Mesendoderm (in vitro differentiated cells): Measurements from ENCODE around the gene DUS2.
"Not testable (repeated sequence)": the region's sequence is repeated elsewhere in the genome, so short reads cannot be mapped to it uniquely, and the experiment has no call there.

ENCODE experiments used
- DNase-seq: peaks from one replicate; pipeline ENCODE4 v3.0.0; 2013
- H2AK5ac ChIP-seq: 2 replicates; pipeline ENCODE4 v1.6.1; 2013; ENCODE audit warnings: low read length, inconsistent platforms
- H2BK120ac ChIP-seq: 2 replicates; pipeline ENCODE4 v1.6.1; 2013; ENCODE audit warnings: low read depth, mild to moderate bottlenecking, low read length, moderate library complexity, mixed read lengths
- H2BK15ac ChIP-seq: replicated peaks from 2 replicates; pipeline ENCODE4 v1.6.1; 2013; ENCODE audit warnings: low read depth, mild to moderate bottlenecking, moderate library complexity
- H2BK5ac ChIP-seq: 2 replicates; pipeline ENCODE4 v1.6.1; 2013; ENCODE audit warnings: low read length, inconsistent platforms
- H3K18ac ChIP-seq: 2 replicates; pipeline ENCODE4 v1.6.1; 2013; ENCODE audit warnings: mild to moderate bottlenecking, low read length, mixed read lengths
- H3K23ac ChIP-seq: one replicate; pipeline ENCODE4 v1.6.1; 2013; ENCODE audit warnings: low read length
- H3K27ac ChIP-seq: 2 replicates; pipeline ENCODE4 v1.5.1; 2013; ENCODE audit warnings: low read depth, mild to moderate bottlenecking, inconsistent platforms, low read length, moderate library complexity
- H3K27me3 ChIP-seq: 2 replicates; pipeline ENCODE4 v1.6.1; 2013; ENCODE audit warnings: low read length, control low read depth, mild to moderate bottlenecking, inconsistent platforms; ENCODE audit not compliant: insufficient read depth, poor library complexity
- H3K36me3 ChIP-seq: 2 replicates; pipeline ENCODE4 v1.6.1; 2013; ENCODE audit warnings: low read length, inconsistent platforms; ENCODE audit not compliant: control insufficient read depth, insufficient read depth
- H3K4ac ChIP-seq: one replicate; pipeline ENCODE4 v1.6.1; 2013; ENCODE audit warnings: low read depth, mild to moderate bottlenecking, low read length, moderate library complexity
- H3K4me1 ChIP-seq: 2 replicates; pipeline ENCODE4 v1.6.1; 2013; ENCODE audit warnings: low read depth, low read length, inconsistent platforms; ENCODE audit not compliant: control insufficient read depth
- H3K4me2 ChIP-seq: 2 replicates; pipeline ENCODE4 v1.6.1; 2013; ENCODE audit warnings: low read length
- H3K4me3 ChIP-seq: 2 replicates; pipeline ENCODE4 v1.5.1; 2013; ENCODE audit warnings: mild to moderate bottlenecking, low read length
- H3K56ac ChIP-seq: one replicate; pipeline ENCODE4 v1.6.1; 2013; ENCODE audit warnings: low read length
- H3K79me1 ChIP-seq: 2 replicates; pipeline ENCODE4 v1.6.1; 2013; ENCODE audit warnings: low read length, inconsistent platforms
- H3K79me2 ChIP-seq: 2 replicates; pipeline ENCODE4 v1.6.1; 2013; ENCODE audit warnings: mild to moderate bottlenecking, low read length; ENCODE audit not compliant: control insufficient read depth, insufficient read depth
- H3K9ac ChIP-seq: 2 replicates; pipeline ENCODE4 v1.6.1; 2013; ENCODE audit warnings: low read length, inconsistent platforms
- H4K5ac ChIP-seq: one replicate; pipeline ENCODE4 v1.6.1; 2013; ENCODE audit warnings: low read length
- H4K8ac ChIP-seq: one replicate; pipeline ENCODE4 v1.6.1; 2013; ENCODE audit warnings: low read depth, mild to moderate bottlenecking, control low read depth, low read length, moderate library complexity
- WGBS: extraction: QIAGEN DNeasy Blood & Tissue Kit; methylation state at CpG from one replicate; pipeline ENCODE4 v1.1.7; 2013; ENCODE audit warnings: low lambda C conversion rate, missing lambda C conversion rate; ENCODE audit not compliant: insufficient coverage; ENCODE audit errors: extremely low coverage; 5-methylcytosine and 5-hydroxymethylcytosine counted together

Gene DUS2

DNA sequence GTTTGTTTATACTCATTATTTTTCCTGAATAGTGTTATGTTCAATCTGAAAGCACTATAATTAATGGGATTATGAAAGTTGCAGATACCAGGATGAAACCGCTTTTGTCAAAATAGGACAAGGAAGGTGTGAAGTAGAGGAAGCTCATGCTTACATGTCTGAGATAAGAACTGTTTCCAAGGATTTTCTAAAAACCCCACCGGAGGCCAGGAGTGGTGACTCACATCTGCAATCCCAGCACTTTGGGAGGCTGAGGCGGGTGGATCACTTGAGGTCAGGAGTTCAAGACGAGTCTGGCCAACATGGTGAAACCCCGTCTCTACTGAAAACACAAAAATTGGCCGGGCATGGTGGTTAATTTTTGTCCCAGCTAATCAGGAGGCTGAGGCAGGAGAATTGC, 7.0 kb downstream of the DUS2 start:
- not testable (repeated sequence) for H3K36me3 ChIP-seq, H3K79me2 ChIP-seq, H2BK120ac ChIP-seq, H2AK5ac ChIP-seq, H2BK15ac ChIP-seq, H3K79me1 ChIP-seq, H3K4me2 ChIP-seq, H3K4me1 ChIP-seq, H4K5ac ChIP-seq, H3K18ac ChIP-seq, H3K56ac ChIP-seq, H3K23ac ChIP-seq, H3K27ac ChIP-seq, H2BK5ac ChIP-seq, H3K4me3 ChIP-seq, H4K8ac ChIP-seq, DNase-seq, H3K4ac ChIP-seq, H3K27me3 ChIP-seq, H3K9ac ChIP-seq
- WGBS: no CpG with 5 or more reads among the region's 6 CpGs

DNA sequence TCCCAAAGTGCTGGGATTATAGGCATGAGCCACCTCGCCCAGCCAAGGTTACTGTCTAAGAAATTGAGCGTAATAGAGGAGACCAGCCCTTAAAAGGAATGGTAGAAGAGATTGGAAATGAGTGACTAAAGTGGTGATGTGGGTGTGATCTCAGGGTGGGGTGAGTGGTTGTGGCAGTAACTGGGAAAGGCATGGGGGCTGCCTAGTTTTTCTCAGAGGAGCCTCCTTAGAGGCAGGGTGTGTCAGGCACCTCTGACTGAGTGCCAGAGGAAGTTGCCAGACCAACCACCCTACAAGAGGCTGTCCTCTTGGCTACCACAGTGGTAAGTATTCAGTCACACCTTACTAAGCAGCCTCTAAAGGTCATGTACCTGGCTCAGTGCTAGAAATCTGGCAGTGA, 8.9 kb downstream of the DUS2 start:
- Histone ChIP-seq H3K79me1 (no peaks in the 10 kb centered on the region), H2BK5ac (no peak overlapping the region), H3K4me1 (no peaks in the 10 kb centered on the region), H2AK5ac (no peak overlapping the region), H3K4ac (no peak overlapping the region), H3K23ac (no peak overlapping the region), H3K4me2 (no peak overlapping the region), H4K8ac (no peak overlapping the region), H3K27me3 (no peaks in the 10 kb centered on the region), H3K36me3 (no peaks in the 10 kb centered on the region), H3K56ac (no peak overlapping the region), H4K5ac (no peak overlapping the region), H3K27ac (no peak overlapping the region), H3K4me3 (no peak overlapping the region), H3K18ac (no peak overlapping the region), H2BK120ac (no peak overlapping the region), H2BK15ac (no peak overlapping the region), H3K9ac (no peak overlapping the region), H3K79me2 (no peaks in the 10 kb centered on the region)
- no peak for DNase-seq
- no CpG with 5 or more reads among the region's 2 CpGs for WGBS

DNA sequence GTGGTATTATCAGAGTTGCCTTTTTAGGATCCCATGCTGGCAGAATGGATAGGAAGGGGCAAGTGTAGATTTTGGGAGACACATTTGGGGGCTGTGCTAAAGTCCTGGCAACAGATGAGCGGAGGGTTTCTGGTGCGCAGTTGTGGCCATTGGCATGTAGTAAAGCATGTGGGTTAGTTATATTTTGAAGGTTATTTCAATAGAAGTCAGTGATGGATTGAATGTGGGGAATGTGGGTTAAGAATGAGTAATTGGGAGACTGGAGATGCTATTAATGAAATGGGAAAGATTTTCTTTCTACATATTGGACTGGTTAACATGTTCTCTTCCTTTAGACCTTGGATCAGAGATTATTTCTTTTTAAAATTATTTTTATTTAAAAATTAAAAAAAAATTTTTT, 10.0 kb downstream of the DUS2 start:
- H3K9ac ChIP-seq: no peak overlapping the region
- WGBS: no CpG with 5 or more reads among the region's 2 CpGs
- DNase-seq: no peak

DNA sequence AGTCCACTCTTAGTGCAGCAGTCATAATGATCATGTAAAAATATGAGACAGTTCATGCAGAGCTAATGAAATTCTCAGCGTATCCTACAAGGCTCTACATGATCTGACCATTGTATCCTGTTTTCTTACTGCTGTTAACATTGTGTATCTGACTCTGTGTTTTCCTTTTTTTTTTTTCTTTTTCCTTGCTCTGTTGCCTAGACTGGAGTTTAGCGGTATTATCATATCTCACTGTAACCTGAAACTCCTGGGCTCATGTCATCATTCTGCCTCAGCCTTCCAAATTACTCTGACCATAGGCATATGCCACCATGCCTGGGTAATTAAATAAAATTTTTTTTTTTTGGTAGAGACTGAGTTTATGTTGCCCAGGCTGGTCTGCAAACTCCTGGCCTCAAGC, 12.1 kb downstream of the DUS2 start:
- no CpG with 5 or more reads among the region's 2 CpGs for WGBS
- Histone ChIP-seq H3K27me3 (no peaks in the 10 kb centered on the region), H3K23ac (no peak overlapping the region), H3K79me2 (no peaks in the 10 kb centered on the region), H3K4ac (no peak overlapping the region), H3K18ac (no peak overlapping the region), H3K56ac (no peak overlapping the region), H3K27ac (no peak overlapping the region), H3K4me3 (no peak overlapping the region), H2BK120ac (no peak overlapping the region), H2BK15ac (no peak overlapping the region), H3K9ac (no peak overlapping the region), H2BK5ac (no peak overlapping the region), H3K36me3 (no peaks in the 10 kb centered on the region), H4K5ac (no peak overlapping the region), H4K8ac (no peak overlapping the region), H3K79me1 (no peaks in the 10 kb centered on the region), H3K4me2 (no peak overlapping the region), H3K4me1 (no peaks in the 10 kb centered on the region), H2AK5ac (no peak overlapping the region)
- no peak for DNase-seq

More for the DNA sequence above, 10.0 kb downstream of the DUS2 start:
- Histone ChIP-seq H3K4me1 (no peaks in the 10 kb centered on the region), H2AK5ac (no peak overlapping the region), H2BK15ac (no peak overlapping the region), H3K27me3 (no peaks in the 10 kb centered on the region), H3K27ac (no peak overlapping the region), H3K56ac (no peak overlapping the region), H3K4ac (no peak overlapping the region), H3K4me3 (no peak overlapping the region), H3K23ac (no peak overlapping the region), H3K79me1 (no peaks in the 10 kb centered on the region), H4K5ac (no peak overlapping the region), H4K8ac (no peak overlapping the region), H2BK5ac (no peak overlapping the region), H3K36me3 (no peaks in the 10 kb centered on the region), H3K79me2 (no peaks in the 10 kb centered on the region), H3K18ac (no peak overlapping the region), H2BK120ac (no peak overlapping the region), H3K4me2 (no peak overlapping the region)

DNA sequence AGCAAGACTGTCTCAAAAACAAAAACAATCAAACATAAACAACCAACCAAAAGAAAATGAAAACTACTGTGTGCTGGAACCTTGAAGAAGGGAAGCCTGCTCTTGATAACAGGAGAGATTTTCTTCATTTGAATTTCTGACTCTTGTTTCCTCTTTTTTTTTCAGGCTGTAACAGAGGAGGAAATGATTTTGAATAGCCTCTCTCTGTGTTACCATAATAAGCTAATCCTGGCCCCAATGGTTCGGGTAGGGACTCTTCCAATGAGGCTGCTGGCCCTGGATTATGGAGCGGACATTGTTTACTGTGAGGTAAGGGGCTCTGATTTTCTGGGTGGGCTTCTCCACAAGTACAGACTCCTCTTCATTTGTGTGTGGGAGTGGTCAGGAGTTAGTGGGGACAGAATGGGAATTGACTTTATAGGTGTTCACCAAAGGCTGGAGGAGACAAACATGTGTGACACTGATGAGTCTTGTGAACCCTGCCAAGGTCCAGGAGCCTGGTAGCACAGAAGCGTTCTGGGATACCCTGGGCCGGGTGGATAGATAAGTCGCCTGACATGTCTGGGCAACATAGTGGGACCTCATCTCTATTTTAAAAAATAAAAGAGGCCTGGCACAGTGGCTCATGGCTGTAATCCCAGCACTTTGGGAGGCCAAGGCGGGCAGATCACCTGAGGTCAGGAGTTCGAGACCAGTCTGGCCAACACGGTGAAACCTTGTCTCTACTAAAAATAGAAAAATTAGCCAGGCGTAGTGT, 14.9 kb downstream of the DUS2 start:
- no peak overlapping the region for H3K18ac ChIP-seq
- no peaks in the 10 kb centered on the region for H3K79me1 ChIP-seq
- no peak overlapping the region for H3K56ac ChIP-seq
- no peak overlapping the region for H3K4me3 ChIP-seq
- H4K5ac ChIP-seq: no peak overlapping the region
- H3K79me2 ChIP-seq: no peaks in the 10 kb centered on the region
- H2BK5ac ChIP-seq: no peak overlapping the region
- H3K27me3 ChIP-seq: no peaks in the 10 kb centered on the region
- no peak overlapping the region for H3K4ac ChIP-seq
- no peak overlapping the region for H3K23ac ChIP-seq
- H4K8ac ChIP-seq: no peak overlapping the region
- no peak overlapping the region for H3K4me2 ChIP-seq
- H3K9ac ChIP-seq: no peak overlapping the region
- no peak overlapping the region for H2AK5ac ChIP-seq
- H3K36me3 ChIP-seq: no peaks in the 10 kb centered on the region
- H2BK120ac ChIP-seq: no peak overlapping the region
- H3K4me1 ChIP-seq: no peaks in the 10 kb centered on the region
- no CpG with 5 or more reads among the region's 9 CpGs for WGBS
- H3K27ac ChIP-seq: no peak overlapping the region
- DNase-seq: no peak
- no peak overlapping the region for H2BK15ac ChIP-seq
